ENCODE measurements around the gene C1orf53. TPM values are rescaled to one million over a fixed set of nuclear protein-coding genes. Genes with fewer than 3 reads are reported as not detected.

Gene C1orf53
- total RNA-seq, 3 donors from 2014 or later (not counting 1 experiment from before 2014, with no cell fraction given), result not detected

- Mint-ChIP-seq H3K27ac (no peak overlapping the region), H3K9me3 (no peaks in the 10 kb centered on the region), H3K36me3 (no peaks in the 10 kb centered on the region), H3K4me3 (peak overlapping the region; percentile 63), H3K4me1 (peaks cover 74 to 79% of the 10 kb centered on the region in 2 donors), H3K27me3 (ENCODE audit: low read depth in 2 of 2) (peaks cover 91 to 97% of the 10 kb centered on the region in 2 donors)
- Histone ChIP-seq H3K9me3 (ENCODE audit: control insufficient read depth, insufficient read depth, low read length) (no peaks in the 10 kb centered on the region), H3K36me3 (ENCODE audit: control insufficient read depth, insufficient read depth, low read length) (no peaks in the 10 kb centered on the region), H3K4me1 (ENCODE audit: control insufficient read depth, insufficient read depth, low read length) (peaks cover 78% of the 10 kb centered on the region), H3K27me3 (ENCODE audit: control insufficient read depth, insufficient read depth, low read length) (peaks cover 96% of the 10 kb centered on the region), H3K27ac (ENCODE audit: low read length) (no peak overlapping the region), H3K4me3 (ENCODE audit: low read length) (no peak overlapping the region)
- TF ChIP-seq CTCF (IDR thresholded peaks at IDR 0.05), result no peak
- WGBS (ENCODE audit: insufficient coverage), result 14% methylated on average over 11 of the region's 11 CpGs
- ATAC-seq, result no peak
- intact Hi-C loops (cut with micrococcal nuclease), result loop anchor here (10.0 kb wide), 1 partner anchor 238 kb away; the partner anchor contains the start of gene NEK7
- DNase-seq, result peak in 1 of 2 donors; percentile 36
Observed at GRCh38 chr1:197916500-197916983, 14.1 kb downstream of the C1orf53 start.

GRCh38 chr1:197917805-197918651, 15.6 kb downstream of the C1orf53 start:
- 3% methylated on average over 59 of the region's 64 CpGs for WGBS (ENCODE audit: insufficient coverage)
- Mint-ChIP-seq H3K27me3 (ENCODE audit: low read depth in 2 of 2) (peaks cover 93 to 100% of the 10 kb centered on the region in 2 donors), H3K4me1 (peaks cover 59 to 67% of the 10 kb centered on the region in 2 donors), H3K4me3 (peak overlapping the region; percentile 68), H3K9me3 (no peaks in the 10 kb centered on the region), H3K27ac (peak overlapping the region in 1 of 2 donors; percentile 41), H3K36me3 (no peaks in the 10 kb centered on the region)
- peak overlapping the region; percentile 13 for H3K4me3 ChIP-seq (ENCODE audit: low read length)
- DNase-seq, result peak in 1 of 2 donors; percentile 51
- peak in 2 of 3 donors; percentile 39 to 57 for ATAC-seq
- no peaks in the 10 kb centered on the region for H3K36me3 ChIP-seq (ENCODE audit: control insufficient read depth, insufficient read depth, low read length)
- H3K27me3 ChIP-seq (ENCODE audit: control insufficient read depth, insufficient read depth, low read length), result peaks cover 85% of the 10 kb centered on the region
- H3K4me1 ChIP-seq (ENCODE audit: control insufficient read depth, insufficient read depth, low read length), result peaks cover 64% of the 10 kb centered on the region
- intact Hi-C loops (cut with micrococcal nuclease), result loop anchor here (10.0 kb wide), 1 partner anchor 237 kb away; the partner anchor contains the start of gene NEK7
- H3K27ac ChIP-seq (ENCODE audit: low read length), result no peak overlapping the region
- no peak for TF ChIP-seq CTCF (IDR thresholded peaks at IDR 0.05)
- H3K9me3 ChIP-seq (ENCODE audit: control insufficient read depth, insufficient read depth, low read length), result no peaks in the 10 kb centered on the region

GRCh38 chr1:197918807-197919345, 16.4 kb downstream of the C1orf53 start:
- no peaks in the 10 kb centered on the region for H3K9me3 Mint-ChIP-seq
- intact Hi-C loops (cut with micrococcal nuclease), result loop anchor here (10.0 kb wide), 1 partner anchor 236 kb away; the partner anchor contains the start of gene NEK7
- peaks cover 87 to 97% of the 10 kb centered on the region in 2 donors for H3K27me3 Mint-ChIP-seq (ENCODE audit: low read depth in 2 of 2)
- TF ChIP-seq CTCF (IDR thresholded peaks at IDR 0.05), result no peak
- Histone ChIP-seq H3K4me1 (ENCODE audit: control insufficient read depth, insufficient read depth, low read length) (peaks cover 59% of the 10 kb centered on the region), H3K36me3 (ENCODE audit: control insufficient read depth, insufficient read depth, low read length) (no peaks in the 10 kb centered on the region), H3K9me3 (ENCODE audit: control insufficient read depth, insufficient read depth, low read length) (no peaks in the 10 kb centered on the region), H3K27me3 (ENCODE audit: control insufficient read depth, insufficient read depth, low read length) (peaks cover 77% of the 10 kb centered on the region), H3K27ac (ENCODE audit: low read length) (no peak overlapping the region), H3K4me3 (ENCODE audit: low read length) (no peak overlapping the region)
- peak overlapping the region; percentile 68 for H3K4me3 Mint-ChIP-seq
- 7% methylated on average over 16 of the region's 16 CpGs for WGBS (ENCODE audit: insufficient coverage)
- peak in 1 of 2 donors; percentile 26 for DNase-seq
- ATAC-seq, result no peak
- H3K4me1 Mint-ChIP-seq, result peaks cover 58 to 62% of the 10 kb centered on the region in 2 donors
- no peak overlapping the region for H3K27ac Mint-ChIP-seq
- H3K36me3 Mint-ChIP-seq, result no peaks in the 10 kb centered on the region

Data from natural killer cell (primary cell).